ENCODE measurements around the gene FNDC3B. TPM values are rescaled to one million over a fixed set of nuclear protein-coding genes. Genes with fewer than 3 reads are reported as not detected.

Gene FNDC3B
- total and polyA plus RNA-seq, 2 of the 8 experiments (the other 6 are each of a cell fraction or from before 2014, with no cell fraction given) = 14.1 to 44.4 TPM

DNA sequence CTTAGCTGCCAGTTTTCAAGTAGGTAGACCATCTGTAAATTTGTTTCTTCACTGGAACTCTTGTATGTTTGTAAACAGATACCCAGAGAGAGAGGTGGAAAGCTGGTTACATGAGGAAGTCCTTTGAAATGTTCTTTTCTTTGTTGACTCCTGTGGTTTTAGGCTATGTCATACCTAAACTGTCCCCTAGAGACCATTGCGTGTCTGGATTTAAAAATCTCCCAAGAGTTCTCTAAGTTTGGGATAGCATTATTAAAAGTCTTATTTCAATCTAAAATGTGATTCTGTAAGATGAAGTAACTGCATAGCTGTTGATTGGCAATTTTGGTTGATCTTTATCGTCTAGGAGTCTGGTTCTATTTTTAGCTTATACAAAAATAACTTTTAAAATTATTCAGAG, 281.7 kb downstream of the FNDC3B start (continued):
- no peak for TF ChIP-seq TEAD4 (IDR thresholded peaks at IDR 0.05; ENCODE audit: low read depth, low read length)
- no peak for TF ChIP-seq EGR1 (IDR thresholded peaks at IDR 0.05; ENCODE audit: borderline replicate concordance, low read depth, low read length)
